ENCODE results near the gene MAGOHB.
"Not testable (repeated sequence)": the region's sequence is repeated elsewhere in the genome, so short reads cannot be mapped to it uniquely, and the experiment has no call there.

MAGOHB gene

DNA sequence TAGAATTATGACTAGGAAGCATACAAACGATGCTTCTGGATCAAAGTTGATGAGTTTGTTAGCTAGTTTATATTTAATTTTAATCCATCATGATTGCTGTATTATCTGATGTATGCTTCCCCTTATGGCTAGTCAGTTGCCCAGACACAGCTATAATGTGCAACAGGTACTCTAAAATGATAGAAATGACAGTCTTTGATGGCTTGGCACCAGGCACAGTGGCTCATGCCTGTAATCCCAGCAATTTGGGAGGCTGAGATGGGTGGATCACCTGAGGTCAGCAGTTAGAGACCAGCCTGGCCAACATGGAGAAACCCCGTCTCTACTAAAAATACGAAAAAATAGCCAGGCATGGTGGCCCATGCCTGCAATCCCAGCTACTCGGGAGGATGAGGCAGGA lies 2.2 kb downstream of the MAGOHB start:
- DNase-seq = not testable (repeated sequence)

GRCh38 chr12:10610188-10610587 lies 3.2 kb downstream of the MAGOHB start:
- no peak for DNase-seq

GRCh38 chr12:10607885-10608458 lies 5.4 kb downstream of the MAGOHB start:
- DNase-seq = no peak

GRCh38 chr12:10601860-10602259 lies 11.5 kb downstream of the MAGOHB start:
- DNase-seq = no peak

DNA sequence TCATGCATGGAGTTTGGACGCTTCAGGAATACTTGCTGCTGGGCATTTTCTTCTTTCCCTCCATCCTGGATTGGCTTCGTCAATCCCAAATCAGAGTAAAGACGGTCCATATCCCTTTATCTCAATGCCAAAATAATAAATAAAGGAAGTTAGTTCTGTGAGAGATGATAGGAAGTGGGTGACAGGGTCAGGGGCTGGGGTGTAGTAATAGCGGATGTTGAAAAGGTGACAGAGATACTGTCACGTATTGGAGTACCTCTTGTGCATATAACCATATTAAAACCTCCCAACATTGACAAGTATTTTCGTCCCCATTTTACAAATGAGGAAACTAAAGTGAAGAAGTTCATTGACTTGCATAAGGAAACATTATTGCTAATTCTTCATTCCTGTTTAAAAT lies 12.4 kb downstream of the MAGOHB start:
- no peak for DNase-seq

DNA sequence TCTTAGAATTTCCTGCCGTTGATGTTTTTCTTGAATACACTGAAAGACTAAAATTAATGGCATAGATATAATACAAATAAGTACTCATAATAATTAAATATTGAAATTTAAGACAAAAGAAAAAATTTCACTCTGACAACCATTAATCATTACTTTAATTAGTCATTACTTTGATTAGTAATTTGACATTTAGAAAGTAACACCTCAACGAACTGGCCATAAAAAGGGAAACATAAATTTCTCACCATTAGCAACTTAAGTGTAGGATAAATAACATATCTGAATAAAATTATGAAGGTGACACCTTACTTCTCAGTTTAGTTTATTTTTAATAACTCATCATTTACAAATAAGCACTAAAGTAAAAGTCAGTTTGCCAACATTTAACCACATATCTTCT lies 17.5 kb downstream of the MAGOHB start:
- DNase-seq = no peak

DNA sequence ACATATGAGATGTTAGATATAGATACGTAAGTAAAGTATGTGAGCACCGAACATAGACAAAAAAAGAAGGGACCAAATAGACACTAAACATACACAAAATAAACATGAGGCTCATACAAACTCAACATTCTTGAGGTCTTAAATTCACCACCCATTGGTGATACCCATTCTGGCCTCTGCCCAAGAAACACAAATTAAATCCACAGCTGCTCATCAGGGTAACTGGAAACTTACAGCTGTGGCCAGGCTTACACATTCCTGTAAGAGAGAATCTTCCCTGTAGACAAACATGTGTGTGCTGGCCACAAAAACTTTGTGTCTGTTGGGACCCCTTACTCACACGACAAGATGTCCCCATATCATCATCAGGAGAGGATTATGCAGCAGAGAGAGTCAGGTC lies 22.4 kb downstream of the MAGOHB start:
- no peak for DNase-seq

- no peak for DNase-seq
Observed at GRCh38 chr12:10584415-10584814, 29.0 kb downstream of the MAGOHB start.

GRCh38 chr12:10582704-10583103 lies 30.7 kb downstream of the MAGOHB start:
- no peak for DNase-seq

DNA sequence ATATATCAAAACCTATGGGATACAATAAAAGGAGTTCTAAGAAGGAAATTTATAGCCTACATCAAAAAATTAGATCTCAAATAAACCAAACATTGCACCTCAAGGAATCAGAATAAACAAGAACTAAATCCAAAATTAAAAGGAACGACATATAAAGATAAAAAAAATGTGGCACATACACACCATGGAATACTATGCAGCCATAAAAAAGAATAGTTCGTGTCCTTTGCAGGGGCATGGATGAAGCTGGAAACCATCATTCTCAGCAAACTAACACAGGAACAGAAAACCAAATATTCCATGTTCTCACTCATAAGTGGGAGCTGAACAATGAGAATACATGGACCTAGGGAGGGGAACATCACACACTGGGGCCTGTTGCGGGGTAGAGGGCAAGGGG lies 31.3 kb downstream of the MAGOHB start:
- not testable (repeated sequence) for DNase-seq

- no peak for DNase-seq
Observed at GRCh38 chr12:10574307-10574706, 39.1 kb downstream of the MAGOHB start.

DNA sequence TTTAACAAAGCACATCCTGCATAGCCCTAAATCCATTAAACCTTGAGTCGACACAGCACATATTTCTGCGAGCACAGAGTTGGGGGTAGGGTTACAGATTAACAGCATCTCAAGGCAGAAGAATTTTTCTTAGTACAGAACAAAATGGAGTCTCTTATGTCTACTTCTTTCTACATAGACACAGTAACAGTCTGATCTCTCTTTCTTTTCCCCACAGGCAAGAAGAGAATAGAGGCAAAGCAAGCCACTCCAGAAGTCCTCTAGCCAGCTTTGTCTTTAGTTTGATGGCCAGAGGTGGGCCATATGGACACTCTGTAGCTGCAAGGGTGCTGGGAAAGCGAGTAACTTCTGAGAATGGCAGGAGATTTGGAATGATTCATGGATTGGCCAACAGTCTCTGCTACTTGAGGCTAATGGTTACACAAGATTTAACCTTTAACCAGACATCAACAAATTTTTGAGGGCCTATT lies 41.4 kb downstream of the MAGOHB start:
- not testable (repeated sequence) for DNase-seq

GRCh38 chr12:10571141-10571540 lies 42.3 kb downstream of the MAGOHB start:
- DNase-seq = no peak

DNA sequence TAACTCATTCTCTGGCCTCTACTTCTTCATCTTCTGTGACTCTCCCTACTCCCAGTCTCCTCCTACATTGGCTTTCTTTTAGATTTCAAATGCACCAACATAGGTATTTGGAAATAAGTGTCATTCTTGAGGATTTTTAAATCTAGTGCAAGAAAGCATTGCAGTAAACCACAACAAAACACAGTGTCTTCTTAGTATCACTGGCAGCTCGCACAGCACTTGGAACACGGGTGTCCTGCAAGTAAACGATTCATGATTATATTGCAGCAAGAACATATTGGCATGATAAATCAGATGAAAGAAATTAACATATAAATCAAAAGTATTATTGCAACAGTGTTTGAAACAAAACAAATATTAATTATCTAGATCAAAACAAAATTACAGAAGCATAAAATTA lies 45.6 kb downstream of the MAGOHB start:
- DNase-seq = no peak

DNA sequence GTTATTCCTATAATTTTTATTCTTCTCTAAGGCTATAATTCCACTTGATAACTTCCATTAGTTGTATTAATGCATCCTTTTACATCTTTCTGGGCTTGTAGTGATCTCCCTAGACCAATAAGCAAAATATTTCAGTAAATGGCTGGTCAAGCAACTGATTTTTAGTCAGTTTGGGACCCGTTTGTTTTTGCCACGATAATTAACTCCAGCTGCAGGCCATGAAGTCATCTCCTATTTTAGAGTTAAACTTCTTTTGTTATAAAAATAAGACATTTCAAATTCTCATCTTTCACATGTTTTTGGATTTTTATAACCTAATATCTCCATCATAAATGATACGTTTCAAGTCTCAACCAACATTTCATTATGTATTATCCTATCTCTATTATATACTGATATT lies 49.4 kb downstream of the MAGOHB start:
- DNase-seq = no peak

DNA sequence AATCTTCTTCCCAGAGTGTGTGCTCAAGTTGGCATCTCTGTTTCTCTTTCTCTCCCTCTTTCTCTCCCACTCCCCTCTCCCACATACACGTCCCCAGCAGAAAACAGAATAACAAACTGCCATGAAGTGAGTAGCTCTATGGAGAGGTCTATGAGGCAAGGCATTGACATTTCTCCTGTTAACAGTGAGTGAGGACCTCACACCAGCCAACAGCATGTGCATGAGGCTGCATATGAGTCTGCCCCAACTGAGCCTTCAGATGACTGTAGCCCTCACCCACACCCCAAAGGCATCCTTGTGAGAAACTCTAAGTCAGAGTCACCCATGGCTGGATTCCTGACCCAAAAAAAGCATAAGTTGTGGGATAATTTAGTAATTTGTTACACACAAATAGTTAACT lies 50.4 kb downstream of the MAGOHB start:
- no peak for DNase-seq

DNA sequence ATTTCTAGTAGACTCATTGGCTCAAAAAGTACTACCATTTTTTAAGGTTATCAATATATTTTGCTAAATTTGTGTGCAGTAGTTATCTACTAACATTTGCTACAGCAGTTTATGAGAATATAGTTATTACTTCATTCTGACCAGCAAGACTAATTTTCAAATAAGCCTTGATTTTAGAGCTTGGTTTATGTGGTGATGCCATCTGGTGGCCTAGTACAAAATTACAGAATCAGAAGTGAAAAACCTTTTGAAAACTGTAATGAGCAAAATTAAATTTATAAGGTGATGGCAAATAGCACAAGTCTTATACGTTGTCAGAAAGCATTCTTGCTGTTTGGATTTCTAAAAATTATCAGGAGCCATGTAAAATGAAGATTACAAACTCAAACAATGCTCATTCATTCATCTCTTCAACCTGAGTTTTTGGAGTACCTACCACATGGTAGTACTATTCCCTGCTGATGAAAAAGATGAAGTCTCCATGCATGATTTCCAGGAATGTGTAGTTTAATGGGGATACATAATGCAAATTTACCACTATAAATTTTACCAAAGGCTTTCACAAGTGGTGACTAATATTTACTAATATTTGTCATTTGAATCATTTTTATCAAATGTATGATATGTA lies 51.0 kb downstream of the MAGOHB start:
- DNase-seq = peak; percentile 25 to 45

- DNase-seq = no peak
Observed at GRCh38 chr12:10559244-10559643, 54.2 kb downstream of the MAGOHB start.

- no peak for DNase-seq
Observed at GRCh38 chr12:10558789-10559188, 54.6 kb downstream of the MAGOHB start.

DNA sequence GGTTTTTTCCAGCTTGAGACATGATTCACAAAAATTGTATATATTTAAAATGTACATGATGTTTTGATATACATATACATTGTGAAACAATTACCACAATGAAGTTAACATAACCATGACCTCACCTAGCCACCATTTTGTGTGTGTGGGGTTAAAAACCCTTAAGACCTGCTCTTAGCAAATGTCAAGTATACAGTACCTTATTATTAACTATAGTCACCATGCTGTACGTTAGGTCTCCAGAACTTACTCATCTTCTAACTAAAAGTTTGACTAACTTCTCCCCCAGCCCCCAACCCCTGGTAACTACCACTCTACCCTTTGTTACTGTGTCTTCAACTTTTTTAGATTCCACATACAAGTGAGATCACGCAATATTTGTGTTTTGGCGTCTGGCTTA lies 55.1 kb downstream of the MAGOHB start:
- DNase-seq = no peak

- no peak for DNase-seq
Observed at GRCh38 chr12:10557766-10558165, 55.6 kb downstream of the MAGOHB start.

GRCh38 chr12:10557329-10557728 lies 56.1 kb downstream of the MAGOHB start:
- DNase-seq = no peak

DNA sequence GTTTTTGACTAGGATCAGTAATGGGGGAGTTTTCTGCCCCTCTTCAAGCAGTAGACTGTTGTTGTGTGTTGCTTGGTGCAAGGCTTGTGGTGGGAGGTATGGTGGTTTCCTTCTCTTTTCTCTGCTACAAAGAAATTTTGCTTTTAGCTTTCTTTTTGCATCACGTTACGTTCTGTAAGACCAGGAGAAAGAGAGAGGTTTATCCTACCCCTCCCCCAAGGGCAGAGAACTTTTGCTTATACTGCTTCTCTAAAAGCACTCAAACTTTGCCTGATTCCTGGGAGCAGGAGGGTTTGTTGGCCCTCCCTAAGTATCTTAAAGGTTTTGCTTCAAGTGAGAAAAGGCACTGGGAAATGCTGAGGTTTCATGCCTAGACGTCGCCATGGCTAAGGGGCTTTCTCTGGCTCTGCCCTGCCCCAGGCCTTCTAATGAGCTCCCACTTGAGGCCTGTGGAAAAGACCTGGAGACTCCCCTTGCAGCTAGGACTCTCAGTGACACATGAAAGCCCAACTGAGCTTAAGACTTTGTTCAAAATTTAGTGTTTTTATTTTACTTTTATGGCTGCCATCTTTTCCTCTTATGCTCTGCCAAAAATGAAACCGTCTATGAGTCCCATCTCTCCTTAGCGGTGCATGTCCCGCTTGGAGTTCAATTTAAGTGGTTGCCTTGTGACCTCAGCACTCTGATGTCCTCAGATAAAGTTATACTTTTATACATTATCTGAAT lies 58.5 kb downstream of the MAGOHB start:
- no peak for DNase-seq

DNA sequence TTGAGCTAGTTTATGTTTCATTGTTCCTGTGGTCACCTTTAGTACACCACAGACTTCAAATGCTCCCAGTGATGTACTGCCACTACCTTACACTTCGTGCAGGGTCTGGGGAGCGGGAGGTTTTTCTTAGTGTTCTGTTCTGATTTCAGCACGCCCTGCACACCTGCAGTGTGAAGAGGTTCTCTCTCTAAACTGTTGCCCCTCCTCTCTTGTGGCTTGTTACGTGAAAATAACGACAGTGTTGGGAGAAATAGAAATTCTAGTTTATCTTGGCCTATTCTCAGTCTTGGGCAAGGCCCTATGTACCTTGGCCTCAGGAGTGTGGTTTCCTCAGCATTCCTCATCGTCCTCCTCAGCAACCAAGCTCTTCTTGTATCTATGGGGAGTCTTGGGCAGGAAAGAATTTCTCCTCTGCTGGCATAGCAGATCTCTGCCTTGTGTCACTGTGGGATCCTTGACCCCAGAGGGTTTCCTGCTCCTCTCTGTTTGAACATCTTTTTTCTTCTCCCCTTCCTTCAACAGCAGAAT lies 59.1 kb downstream of the MAGOHB start:
- DNase-seq = no peak
